Colonic mucosa (tissue), 4 donors: ENCODE results near the gene FGA. TPM values are rescaled to one million over a fixed set of nuclear protein-coding genes. Genes with fewer than 3 reads are reported as not detected.

Experiments used
- DNase-seq: peaks from one replicate; pipeline ENCODE4 v3.0.0-alpha.2; 2020
- H3K27ac ChIP-seq: fragments of 200-600 bp; one replicate; pipeline ENCODE4 v1.8.0; 2021
- H3K27me3 ChIP-seq: fragments of 200-600 bp; one replicate; pipeline ENCODE4 v1.8.0; 2021
- H3K36me3 ChIP-seq: fragments of 200-600 bp; one replicate; pipeline ENCODE4 v1.8.0; 2021
- H3K4me1 ChIP-seq: fragments of 200-600 bp; one replicate; pipeline ENCODE4 v1.8.0; 2021; ENCODE audit warnings: mild to moderate bottlenecking
- H3K4me3 ChIP-seq: fragments of 200-600 bp; one replicate; pipeline ENCODE4 v1.8.0; 2021
- H3K9ac ChIP-seq, 2 donors: one replicate each; pipeline ENCODE4 v1.7.0; 2013; ENCODE audit warnings: control low read depth in 2 of 2, low read depth in 2 of 2, low read length in 2 of 2
- H3K9me3 ChIP-seq: fragments of 200-600 bp; one replicate; pipeline ENCODE4 v1.8.0; 2021
- CTCF ChIP-seq: fragments of 200-600 bp; IDR thresholded peaks from one replicate; pipeline ENCODE4 v1.8.0; 2022; ENCODE audit warnings: antibody characterized with exemption, mild to moderate bottlenecking
- intact Hi-C: fragments of 100-400 bp; cut with DNase I; formaldehyde crosslinking; loops from one replicate; pipeline ENCODE4 v1.14.1; 2022
- total RNA-seq, 2 donors: library from RNA; stranded (reverse); fragmentation: NEBNext Ultra II Directional in 1 of 2; extraction: Animal tissue kit (Norgen Biotek cat#: 25700) in 1 of 2; gene quantifications; one replicate each; pipeline ENCODE4 v1.2.1, GENCODE V29; 2021
- donor health status: healthy.
- donor health status: DM: no; HTN: no; CAD: no.
- donor health status: DM: no; HTN: no; CAD: no.

The FGA gene
- total RNA-seq, 2 donors from 2014 or later: 0.24 to 9.2 TPM

GRCh38 chr4:154614306-154614705 lies 23.8 kb upstream of the FGA start:
- Histone ChIP-seq H3K27ac (no peak overlapping the region), H3K9me3 (no peaks in the 10 kb centered on the region), H3K27me3 (no peaks in the 10 kb centered on the region), H3K4me1 (no peaks in the 10 kb centered on the region), H3K4me3 (no peak overlapping the region), H3K36me3 (no peaks in the 10 kb centered on the region), H3K9ac (no peak overlapping the region)
- no peak for DNase-seq
- intact Hi-C loops: no loop called here
- no peak for TF ChIP-seq CTCF

DNA sequence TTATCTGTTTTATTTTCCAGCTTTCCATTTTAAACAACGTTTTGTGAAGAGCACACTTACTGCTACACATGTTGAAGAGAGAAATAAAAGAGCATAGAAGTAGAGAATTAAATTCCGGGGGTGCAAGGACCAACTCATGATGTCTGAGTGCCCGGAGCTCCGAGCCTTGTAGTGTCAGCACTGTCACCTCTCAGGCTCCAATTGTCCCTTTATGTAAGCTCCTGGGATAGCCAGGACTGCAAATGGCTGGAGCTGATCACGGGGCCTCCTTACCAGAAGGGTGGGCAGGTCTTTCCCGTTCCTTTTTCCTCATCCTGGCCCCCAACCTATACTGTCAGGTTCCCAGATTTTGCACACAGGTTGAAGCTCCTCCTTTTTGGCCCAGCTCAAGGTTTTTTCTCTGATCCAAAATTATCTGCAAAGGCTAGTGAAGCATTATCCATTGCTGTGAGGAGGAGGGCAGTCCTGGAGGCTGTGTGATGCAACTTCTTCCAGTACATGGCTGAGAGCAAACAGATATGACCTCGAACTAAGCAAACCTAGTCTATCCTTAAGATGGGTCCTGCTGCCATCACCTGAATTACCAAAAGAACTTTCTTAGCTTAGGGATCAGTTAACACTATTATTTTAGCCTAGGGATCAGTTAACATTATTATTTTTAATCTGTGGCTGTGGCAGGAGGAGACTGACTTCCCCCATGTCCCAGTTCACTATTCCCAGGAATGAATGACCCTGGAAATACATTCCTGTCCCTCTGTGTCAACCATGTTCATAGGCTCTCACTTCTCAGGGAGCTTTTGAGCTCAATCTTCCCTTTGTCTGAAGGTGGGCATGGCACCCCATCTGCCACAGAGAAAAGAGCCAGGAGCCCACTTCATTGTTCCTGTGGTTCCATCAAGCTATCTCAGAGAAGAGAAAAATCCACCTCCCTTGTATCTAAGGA lies 22.2 kb upstream of the FGA start, which contains the start of gene FGG:
Gene FGG, minus strand, starts transcription at position 185 of the 943 bp plus-strand sequence. Its CDS starts 47 bp downstream, at position 138.
- H3K9ac ChIP-seq: no peak within 1 kb of the TSS
- H3K9me3 ChIP-seq: no peaks in the 10 kb centered on the region
- DNase-seq: no peak
- H3K4me3 ChIP-seq: no peak within 1 kb of the TSS
- TF ChIP-seq CTCF: no peak
- intact Hi-C loops: no loop called here
- H3K4me1 ChIP-seq: no peaks in the 10 kb centered on the region
- no peaks in the 10 kb centered on the region for H3K36me3 ChIP-seq
- H3K27me3 ChIP-seq: no peaks in the 10 kb centered on the region
- H3K27ac ChIP-seq: no peak within 1 kb of the TSS

GRCh38 chr4:154611833-154612232 lies 21.3 kb upstream of the FGA start:
- Histone ChIP-seq H3K9ac (no peak overlapping the region), H3K27me3 (no peaks in the 10 kb centered on the region), H3K4me3 (no peak overlapping the region), H3K27ac (no peak overlapping the region), H3K9me3 (no peaks in the 10 kb centered on the region), H3K4me1 (no peaks in the 10 kb centered on the region), H3K36me3 (no peaks in the 10 kb centered on the region)
- intact Hi-C loops: no loop called here
- TF ChIP-seq CTCF: no peak
- no peak for DNase-seq

DNA sequence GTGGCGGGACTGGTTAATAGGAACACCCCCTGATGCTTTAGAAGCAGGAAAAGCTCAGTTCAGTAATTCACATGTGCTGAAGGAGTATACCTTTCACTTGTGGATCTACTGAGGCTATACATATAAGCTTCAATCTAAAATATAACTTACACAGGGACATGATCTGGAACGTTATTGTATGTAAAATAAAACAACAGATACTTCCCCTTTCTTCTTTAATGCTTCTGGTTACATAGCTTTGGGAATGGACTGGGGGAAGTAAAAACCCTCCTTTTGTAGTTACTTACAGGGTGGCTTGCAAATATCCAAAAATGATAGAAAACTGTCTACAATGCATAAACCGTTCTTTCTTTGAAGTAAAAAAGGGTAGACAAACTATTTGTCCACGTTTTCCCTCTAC lies 20.0 kb upstream of the FGA start:
- H3K36me3 ChIP-seq: no peaks in the 10 kb centered on the region
- H3K9me3 ChIP-seq: no peaks in the 10 kb centered on the region
- no peak overlapping the region for H3K9ac ChIP-seq
- H3K27me3 ChIP-seq: no peaks in the 10 kb centered on the region
- no peak for TF ChIP-seq CTCF
- H3K4me1 ChIP-seq: no peaks in the 10 kb centered on the region
- intact Hi-C loops: no loop called here
- H3K4me3 ChIP-seq: no peak overlapping the region
- no peak overlapping the region for H3K27ac ChIP-seq
- DNase-seq: no peak

DNA sequence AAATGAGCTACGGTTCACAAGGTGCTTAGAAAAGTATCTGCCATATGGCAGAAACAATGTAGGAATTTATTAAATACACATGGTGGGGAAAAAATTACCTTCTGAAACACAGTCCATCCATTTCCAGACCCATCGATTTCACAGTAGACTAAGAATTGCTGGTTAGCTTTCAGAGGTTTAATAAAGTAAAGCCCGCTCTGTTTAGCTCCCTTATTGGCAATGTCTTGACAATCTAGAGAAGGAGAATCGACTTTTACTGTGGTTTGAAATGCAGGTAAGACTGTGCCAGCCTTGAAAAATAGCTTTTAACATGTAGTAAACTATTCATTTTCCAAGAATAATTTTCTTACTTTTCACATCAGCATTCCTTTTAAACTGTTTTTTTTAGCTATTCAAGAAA lies 19.0 kb upstream of the FGA start:
- H3K4me3 ChIP-seq: no peak overlapping the region
- intact Hi-C loops: no loop called here
- no peaks in the 10 kb centered on the region for H3K27me3 ChIP-seq
- H3K27ac ChIP-seq: no peak overlapping the region
- no peak overlapping the region for H3K9ac ChIP-seq
- H3K9me3 ChIP-seq: no peaks in the 10 kb centered on the region
- no peak for DNase-seq
- no peaks in the 10 kb centered on the region for H3K4me1 ChIP-seq
- H3K36me3 ChIP-seq: no peaks in the 10 kb centered on the region
- TF ChIP-seq CTCF: no peak
